Common myeloid progenitor, CD34-positive (primary cell): Measurements from ENCODE around the gene NXT1.
A peak's percentile ranks its signal among the peaks of the same experiment; 100 is the strongest.
"Not testable (repeated sequence)": the region's sequence is repeated elsewhere in the genome, so short reads cannot be mapped to it uniquely, and the experiment has no call there.

Source experiments
- CTCF ChIA-PET: fragments of 350-600 bp; sonication (Branson Sonifier 250); formaldehyde crosslinking; loops from one replicate; lab custom pipeline; 2021; ENCODE audit warnings: antibody characterized with exemption; lab: Charles Lee
- POLR2A ChIA-PET: fragments of 350-600 bp; sonication (Branson Sonifier 250); formaldehyde crosslinking; loops from one replicate; lab custom pipeline; 2021; ENCODE audit warnings: antibody characterized with exemption; lab: Charles Lee
- DNase-seq, 3 donors: peaks; one replicate each; pipeline versions ENCODE4 v3.0.0 to v3.0.0-alpha.2; 2013
- H3K27ac ChIP-seq, 2 experiments: 1 replicate in 1 of 2; 2 replicates in 1 of 2; pipeline ENCODE4 v1.7.0; 2013; ENCODE audit warnings: inconsistent platforms in 2 of 2, low read length in 2 of 2, mild to moderate bottlenecking in 2 of 2, low read depth in 1 of 2, moderate library complexity in 1 of 2; ENCODE audit not compliant: severe bottlenecking in 2 of 2, insufficient read depth in 1 of 2, poor library complexity in 1 of 2
- H3K27me3 ChIP-seq, 5 experiments: replicated peaks in 2 of 5; 1 replicate in 3 of 5; 2 replicates in 2 of 5; pipeline versions ENCODE4 v1.6.1 to v1.7.0; 2013; ENCODE audit warnings: low read length in 4 of 5, mild to moderate bottlenecking in 2 of 5, moderate library complexity in 2 of 5, inconsistent platforms in 1 of 5; ENCODE audit not compliant: insufficient read depth in 5 of 5, control insufficient read depth in 4 of 5
- H3K36me3 ChIP-seq, 4 experiments: 1 replicate in 2 of 4; 2 replicates in 2 of 4; pipeline versions ENCODE4 v1.6.1 to v1.7.0; 2013; ENCODE audit warnings: low read length in 3 of 4, control low read depth in 1 of 4, mild to moderate bottlenecking in 1 of 4; ENCODE audit not compliant: control insufficient read depth in 4 of 4, insufficient read depth in 4 of 4
- H3K4me1 ChIP-seq, 4 experiments: 1 replicate in 3 of 4; 2 replicates in 1 of 4; pipeline versions ENCODE4 v1.6.1 to v1.7.1; 2013; ENCODE audit warnings: low read length in 3 of 4, mild to moderate bottlenecking in 3 of 4, control low read depth in 1 of 4, inconsistent platforms in 1 of 4, moderate library complexity in 1 of 4; ENCODE audit not compliant: control insufficient read depth in 4 of 4, insufficient read depth in 4 of 4; ENCODE audit errors: control extremely low read depth in 1 of 4
- H3K4me3 ChIP-seq, 7 experiments: 1 replicate in 4 of 7; 2 replicates in 3 of 7; pipeline versions ENCODE4 v1.5.1 to v1.7.0; 2013; ENCODE audit warnings: mild to moderate bottlenecking in 7 of 7, low read length in 6 of 7, moderate library complexity in 6 of 7, inconsistent platforms in 2 of 7, low read depth in 2 of 7, control low read depth in 1 of 7; ENCODE audit not compliant: insufficient read depth in 4 of 7, control insufficient read depth in 1 of 7; ENCODE audit errors: extremely low read depth in 1 of 7
- H3K9me3 ChIP-seq, 5 experiments: 1 replicate in 4 of 5; 2 replicates in 1 of 5; pipeline versions ENCODE4 v1.6.1 to v1.7.1; 2013; ENCODE audit warnings: low read length in 4 of 5, mild to moderate bottlenecking in 2 of 5, inconsistent platforms in 1 of 5, low read depth in 1 of 5, moderate library complexity in 1 of 5; ENCODE audit not compliant: control insufficient read depth in 4 of 5, insufficient read depth in 2 of 5; ENCODE audit errors: control extremely low read depth in 1 of 5
- WGBS: methylation state at CpG from one replicate; pipeline ENCODE4 v1.1.5; 2013; ENCODE audit not compliant: insufficient coverage; 5-methylcytosine and 5-hydroxymethylcytosine counted together

Gene NXT1

DNA sequence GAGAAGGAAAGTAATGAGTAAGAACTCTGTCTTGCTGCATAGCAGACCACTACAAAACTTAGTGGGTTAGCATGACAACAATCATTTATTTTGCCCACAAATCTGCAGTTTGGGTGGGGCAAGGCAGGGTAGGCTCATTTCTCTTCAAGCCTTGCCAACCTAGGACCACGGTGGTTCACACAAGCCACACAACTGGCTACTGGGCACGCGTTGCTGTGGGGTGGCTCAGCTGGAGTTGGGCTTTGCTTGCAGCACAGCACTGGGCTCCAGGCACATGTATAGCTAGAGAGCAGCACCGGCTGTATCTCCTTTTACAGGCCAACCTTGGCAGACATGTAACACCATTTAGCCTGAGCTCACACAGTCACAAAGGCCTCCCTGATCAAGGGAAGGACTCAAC lies 4.6 kb upstream of the NXT1 start:
- Histone ChIP-seq H3K27ac (no peak overlapping the region), H3K4me1 (peaks cover 10 to 20% (median 14%) of the 10 kb centered on the region in 4 experiments), H3K36me3 (no peaks in the 10 kb centered on the region), H3K4me3 (no peak overlapping the region), H3K27me3 (no peaks in the 10 kb centered on the region), H3K9me3 (no peaks in the 10 kb centered on the region)
- DNase-seq, result peak in 1 of 3 donors; percentile 14
- ChIA-PET CTCF (interaction anchor here (0.9 to 1.5 kb wide), 4 partner anchors 91 to 655 kb away, joined by 3 read pairs; no protein-coding TSS in a partner anchor), POLR2A (interaction anchor here (0.7 kb wide), 1 partner anchor 155 kb away, joined by 4 read pairs; no protein-coding TSS in a partner anchor)
- WGBS, result 98% methylated on average over 4 of the region's 4 CpGs

- POLR2A ChIA-PET, result no interaction called here
- Histone ChIP-seq H3K36me3 (peaks cover 0 to 1% (median under 1%) of the 10 kb centered on the region in 4 experiments), H3K4me1 (peaks cover 18 to 33% (median 28%) of the 10 kb centered on the region in 4 experiments), H3K4me3 (no peak overlapping the region), H3K9me3 (no peaks in the 10 kb centered on the region), H3K27ac (no peak overlapping the region), H3K27me3 (no peaks in the 10 kb centered on the region)
- WGBS, result 98% methylated on average over 6 of the region's 6 CpGs
- CTCF ChIA-PET, result interaction anchor here (1.3 to 3.4 kb wide), 4 partner anchors 10 to 102 kb away, joined by 3 to 36 read pairs (median 3); partner anchors contain the start of gene GZF1
- DNase-seq, result no peak
These were observed 2.8 kb upstream of the NXT1 start for GRCh38 chr20:23347791-23348190.

- WGBS, result 96% methylated on average over 6 of the region's 6 CpGs
- not testable (repeated sequence) for H3K36me3 ChIP-seq, DNase-seq, H3K27me3 ChIP-seq, H3K9me3 ChIP-seq, H3K27ac ChIP-seq, H3K4me3 ChIP-seq
- ChIA-PET POLR2A (interaction anchor here (0.7 kb wide), 1 partner anchor 642 kb away, joined by 3 read pairs; no protein-coding TSS in a partner anchor), CTCF (interaction anchor here (1.4 to 3.4 kb wide), 3 partner anchors 11 to 259 kb away, joined by 3 to 36 read pairs (median 6); partner anchors contain the start of gene GZF1)
- H3K4me1 ChIP-seq, result peaks cover 18 to 33% (median 28%) of the 10 kb centered on the region in 4 experiments
These were observed 2.1 kb upstream of the NXT1 start for GRCh38 chr20:23348510-23348909.

DNA sequence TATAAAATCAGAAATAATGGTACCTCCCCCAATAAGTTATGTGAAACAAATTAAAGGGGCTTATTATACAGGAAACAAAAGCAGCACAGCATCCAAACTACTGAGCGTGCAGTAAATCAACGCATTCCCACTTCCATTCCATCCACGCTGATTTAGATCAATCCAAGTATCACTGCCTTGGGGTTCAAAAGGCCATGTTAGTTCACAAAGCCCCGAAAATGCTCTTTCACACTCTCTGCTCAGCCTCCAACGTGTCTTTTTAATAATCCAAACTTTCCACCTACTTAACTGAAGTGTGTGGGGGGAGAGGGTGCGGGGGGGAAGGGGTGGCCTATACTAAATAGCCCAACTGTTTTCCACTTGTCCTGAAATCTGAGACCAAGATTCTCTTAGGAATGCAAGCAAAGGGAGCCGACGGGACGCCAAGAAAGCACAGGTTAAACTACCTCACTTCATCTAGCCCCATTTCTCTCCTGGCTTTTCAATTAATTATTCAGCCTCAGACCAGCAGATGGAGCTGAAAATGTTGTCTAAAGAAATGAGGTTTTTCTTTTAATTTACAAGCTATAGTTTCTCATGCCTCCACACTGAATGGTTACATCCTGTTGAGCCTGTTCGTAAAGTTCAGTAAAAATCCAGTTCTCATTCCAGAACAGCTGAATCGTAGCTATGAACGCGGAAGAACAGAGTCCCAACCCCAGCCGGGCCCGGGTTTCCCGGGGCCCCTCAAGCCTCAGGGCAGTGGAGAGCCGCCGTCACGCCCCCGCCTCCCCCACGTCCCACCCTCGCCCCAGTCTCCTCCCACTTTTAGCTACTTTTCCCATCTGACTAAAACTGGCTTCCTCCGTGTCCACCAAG lies 1.0 kb upstream of the NXT1 start:
- POLR2A ChIA-PET, result interaction anchor here (0.7 to 2.3 kb wide), 8 partner anchors 9 to 643 kb away, joined by 3 to 17 read pairs (median 6); partner anchors contain the start of genes GZF1 and NAPB
- H3K27ac ChIP-seq, result peak overlapping the region; percentile 85 to 90
- H3K4me3 ChIP-seq, result peak overlapping the region; percentile 60 to 97 (median 84)
- H3K4me1 ChIP-seq, result peaks cover 18 to 29% (median 27%) of the 10 kb centered on the region in 4 experiments
- WGBS, result 6% methylated on average over 14 of the region's 23 CpGs
- DNase-seq, result no peak
- CTCF ChIA-PET, result interaction anchor here (0.6 to 3.4 kb wide), 20 partner anchors 9 to 668 kb away, joined by 3 to 36 read pairs (median 4); partner anchors contain the start of genes GZF1 and NAPB
- no peaks in the 10 kb centered on the region for H3K9me3 ChIP-seq
- peaks cover 0 to 17% (median 10%) of the 10 kb centered on the region in 4 experiments for H3K36me3 ChIP-seq
- H3K27me3 ChIP-seq, result no peaks in the 10 kb centered on the region

DNA sequence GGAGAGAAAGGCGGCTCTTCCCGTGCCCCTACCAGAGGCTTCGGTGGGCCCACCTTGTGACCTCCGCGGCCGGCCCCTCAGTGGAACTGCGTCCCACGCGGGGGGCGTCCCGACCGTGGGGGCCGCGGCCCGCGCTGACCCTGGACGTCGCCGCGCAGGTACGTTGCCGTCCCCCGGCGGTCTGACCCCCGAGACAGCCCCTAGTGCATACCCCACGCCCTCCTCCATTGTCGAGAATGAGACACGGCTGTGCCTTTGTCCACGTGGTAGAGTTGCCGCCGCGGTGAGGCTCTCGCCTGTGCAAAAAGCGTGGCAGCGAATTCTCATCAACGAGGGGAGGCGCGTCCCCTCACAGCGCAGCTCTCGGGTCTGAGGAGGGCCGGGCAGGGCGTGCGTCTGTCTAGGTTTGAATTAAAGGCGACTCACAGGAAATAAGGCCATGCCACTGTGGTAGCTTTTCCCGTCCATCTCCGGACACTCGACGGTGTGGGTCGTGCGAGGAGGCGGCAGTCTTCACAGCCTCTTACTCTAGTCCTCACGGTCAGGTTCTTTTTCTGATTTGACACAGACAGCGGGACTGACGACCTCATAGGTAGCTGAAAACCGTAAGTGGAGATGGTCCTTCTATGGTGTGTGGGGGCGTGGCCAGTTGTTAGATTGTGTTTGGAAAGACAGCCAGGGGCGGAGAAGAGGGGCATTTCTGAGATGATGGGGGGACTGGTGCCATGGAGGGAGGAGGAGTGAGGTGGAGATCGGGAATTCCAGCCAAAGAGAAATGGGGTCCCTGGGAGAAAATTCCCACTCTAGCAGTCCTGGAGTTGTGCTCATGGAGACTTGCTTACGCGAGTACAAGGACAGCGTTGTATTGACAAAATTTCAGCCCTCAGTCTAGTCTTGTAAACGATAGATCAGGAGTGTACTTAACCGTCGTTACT lies 580 bp downstream of the NXT1 start:
- ChIA-PET POLR2A (interaction anchor here (1.5 to 2.3 kb wide), 4 partner anchors 7 to 14 kb away, joined by 4 to 17 read pairs (median 8); partner anchors contain the start of gene GZF1), CTCF (interaction anchor here (0.9 to 3.4 kb wide), 8 partner anchors 9 to 666 kb away, joined by 3 to 36 read pairs (median 4); partner anchors contain the start of genes GZF1 and NAPB)
- Histone ChIP-seq H3K4me1 (peaks cover 18 to 29% (median 26%) of the 10 kb centered on the region in 4 experiments), H3K9me3 (no peaks in the 10 kb centered on the region), H3K4me3 (peak overlapping the region; percentile 60 to 97 (median 84)), H3K27ac (peak overlapping the region; percentile 85 to 90), H3K36me3 (peaks cover 0 to 33% (median 20%) of the 10 kb centered on the region in 4 experiments), H3K27me3 (no peaks in the 10 kb centered on the region)
- DNase-seq, result peak; percentile 46 to 76 (median 66)
- 3% methylated on average over 35 of the region's 64 CpGs for WGBS

DNA sequence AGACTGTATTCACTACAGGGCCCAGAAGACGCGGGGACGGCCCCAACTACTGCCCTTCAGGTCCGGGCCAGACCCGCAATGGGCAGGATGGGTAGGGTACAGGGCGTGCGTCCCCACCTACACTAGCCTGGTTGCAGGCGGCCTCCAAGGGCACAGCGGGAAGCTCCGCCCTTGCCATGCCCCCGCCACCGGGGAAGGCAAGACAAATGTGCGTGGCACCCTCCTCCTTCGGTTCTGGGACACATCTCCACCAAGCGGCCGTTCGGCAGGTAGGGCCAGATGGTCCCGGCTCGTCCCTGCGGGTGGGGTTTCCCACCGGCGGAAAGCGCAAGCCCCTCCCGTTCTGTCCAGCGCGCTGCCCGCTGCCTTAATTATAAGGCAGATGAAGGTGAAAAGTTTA lies 5.6 kb downstream of the NXT1 start:
- peaks cover 24 to 43% (median 33%) of the 10 kb centered on the region in 4 experiments for H3K4me1 ChIP-seq
- H3K27ac ChIP-seq, result no peak overlapping the region
- H3K27me3 ChIP-seq, result no peaks in the 10 kb centered on the region
- no peak overlapping the region for H3K4me3 ChIP-seq
- ChIA-PET POLR2A (no interaction called here), CTCF (interaction anchor here (0.6 to 1.2 kb wide), 2 partner anchors 16 to 504 kb away, joined by 3 read pairs; no protein-coding TSS in a partner anchor)
- no peaks in the 10 kb centered on the region for H3K9me3 ChIP-seq
- 98% methylated on average over 20 of the region's 27 CpGs for WGBS
- no peak for DNase-seq
- peaks cover 0 to 35% (median 21%) of the 10 kb centered on the region in 4 experiments for H3K36me3 ChIP-seq
